Panc1 (cell line): ENCODE data around the gene STK24. TPM values are rescaled to one million over a fixed set of nuclear protein-coding genes. Genes with fewer than 3 reads are reported as not detected.

Experiments used
- ATAC-seq: fragments of 200-7000 bp; cut with Tn5 transposase; 2 replicates; pipeline ENCODE4 v1.9.1; 2020; ENCODE audit warnings: mild to moderate bottlenecking, moderate library complexity
- BruUV-seq: library from RNA; stranded (reverse); fragments of 400-500 nt; replicated peaks from 2 replicates; lab custom pipeline; 2021; lab: Mats Ljungman, UMichigan
- CTCF ChIA-PET: fragments of 300-600 bp; sonication (Branson Sonifier 250); formaldehyde crosslinking; loops from one replicate; lab custom pipeline; 2022; ENCODE audit warnings: antibody characterized with exemption; lab: Charles Lee
- POLR2A ChIA-PET: fragments of 300-600 bp; sonication (Branson Sonifier 250); formaldehyde crosslinking; loops from one replicate; lab custom pipeline; 2022; ENCODE audit warnings: antibody characterized with exemption; lab: Charles Lee
- DNase-seq: peaks from one replicate; pipeline ENCODE4 v3.0.0-alpha.2; 2010; ENCODE audit warnings: low read depth, low spot score
- H3K27ac ChIP-seq: 2 replicates; pipeline ENCODE4 v1.5.1; 2011; ENCODE audit warnings: mild to moderate bottlenecking, low read length, inconsistent platforms
- H3K27me3 ChIP-seq: fragments of 200-500 bp; sonication (Bioruptor generic); 2 replicates; pipeline ENCODE4 v1.6.0; 2014; ENCODE audit warnings: low read length, inconsistent platforms; ENCODE audit not compliant: control insufficient read depth, insufficient read depth
- H3K36me3 ChIP-seq: fragments of 200-500 bp; sonication (Bioruptor generic); 2 replicates; pipeline ENCODE4 v1.5.1; 2014; ENCODE audit warnings: inconsistent platforms, mild to moderate bottlenecking, low read length, moderate library complexity; ENCODE audit not compliant: control insufficient read depth, insufficient read depth
- H3K4me1 ChIP-seq: 2 replicates; pipeline ENCODE4 v1.5.1; 2011; ENCODE audit warnings: inconsistent platforms, mild to moderate bottlenecking, low read length, moderate library complexity; ENCODE audit not compliant: control insufficient read depth, insufficient read depth
- H3K4me3 ChIP-seq, 2 experiments: 2 replicates each; pipeline ENCODE4 v1.5.1; 2011 to 2012; ENCODE audit warnings: low read depth in 2 of 2, low read length in 2 of 2, mild to moderate bottlenecking in 2 of 2, inconsistent platforms in 1 of 2, moderate library complexity in 1 of 2
- H3K9me3 ChIP-seq: fragments of 200-500 bp; sonication (Bioruptor generic); 2 replicates; pipeline ENCODE4 v1.5.1; 2014; ENCODE audit warnings: low read depth, mild to moderate bottlenecking, inconsistent platforms, low read length, moderate library complexity; ENCODE audit not compliant: control insufficient read depth, insufficient read depth
- POLR2AphosphoS5 ChIP-seq: IDR thresholded peaks from 2 replicates; pipeline ENCODE4 v1.6.1; 2012; ENCODE audit warnings: mild to moderate bottlenecking, low read depth, low read length, moderate library complexity
- SIN3A ChIP-seq: IDR thresholded peaks from 2 replicates; pipeline ENCODE4 v1.6.1; 2012; ENCODE audit warnings: low read depth, mild to moderate bottlenecking, low read length, moderate library complexity, borderline replicate concordance; ENCODE audit not compliant: insufficient read depth
- TCF7L2 ChIP-seq: IDR thresholded peaks from 2 replicates; pipeline ENCODE4 v1.6.1; 2011; ENCODE audit warnings: mild to moderate bottlenecking, low read depth, low read length, inconsistent platforms
- in situ Hi-C: cut with HindIII; loops from 2 replicates; pipeline ENCODE4 v1.10.0; 2016; ENCODE audit warnings: low sequenced_read_pairs, low pct_unique_long_range_greater_than_20kb
- intact Hi-C: fragments of 100-400 bp; cut with micrococcal nuclease; formaldehyde crosslinking; loops from one replicate; pipeline ENCODE4 v1.10.0; 2022; ENCODE audit not compliant: unreplicated experiment
- total RNA-seq: library from RNA; stranded (reverse); gene quantifications from one replicate; pipeline ENCODE4 v1.2.1, GENCODE V29; 2021; ENCODE audit not compliant: unreplicated experiment
- TF ChIP-seq, protein P1 (sequence below): fragments of 450-650 bp; IDR thresholded peaks from 2 replicates; pipeline ENCODE4 v1.5.1; 2017; ENCODE audit warnings: mild to moderate bottlenecking
- TF ChIP-seq, protein P2 (sequence below), 2 experiments: IDR thresholded peaks; 2 replicates each; pipeline ENCODE4 v1.6.1; 2011 to 2012; ENCODE audit warnings: low read depth in 2 of 2, control low read depth in 1 of 2, low read length in 1 of 2, mild to moderate bottlenecking in 1 of 2, moderate library complexity in 1 of 2; ENCODE audit not compliant: insufficient read depth in 1 of 2

Gene STK24
- total RNA-seq, 1 experiment from 2014 or later, result 57.3 TPM

GRCh38 chr13:98492335-98493041 is 84.4 kb downstream of the STK24 start:
- Histone ChIP-seq H3K27ac (peak overlapping the region; percentile 39; the same call in 1 of the 2 replicates), H3K9me3 (no peaks in the 10 kb centered on the region), H3K36me3 (no peaks in the 10 kb centered on the region), H3K4me3 (no peak overlapping the region), H3K4me1 (no peaks in the 10 kb centered on the region), H3K27me3 (no peaks in the 10 kb centered on the region)
- ChIA-PET CTCF (no interaction called here), POLR2A (no interaction called here)
- ATAC-seq (no peak), DNase-seq (no peak)
- in situ Hi-C loops (no loop called here), intact Hi-C loops (no loop called here)
- no peak for TF ChIP-seq SIN3A
- TF ChIP-seq, protein P1, sequence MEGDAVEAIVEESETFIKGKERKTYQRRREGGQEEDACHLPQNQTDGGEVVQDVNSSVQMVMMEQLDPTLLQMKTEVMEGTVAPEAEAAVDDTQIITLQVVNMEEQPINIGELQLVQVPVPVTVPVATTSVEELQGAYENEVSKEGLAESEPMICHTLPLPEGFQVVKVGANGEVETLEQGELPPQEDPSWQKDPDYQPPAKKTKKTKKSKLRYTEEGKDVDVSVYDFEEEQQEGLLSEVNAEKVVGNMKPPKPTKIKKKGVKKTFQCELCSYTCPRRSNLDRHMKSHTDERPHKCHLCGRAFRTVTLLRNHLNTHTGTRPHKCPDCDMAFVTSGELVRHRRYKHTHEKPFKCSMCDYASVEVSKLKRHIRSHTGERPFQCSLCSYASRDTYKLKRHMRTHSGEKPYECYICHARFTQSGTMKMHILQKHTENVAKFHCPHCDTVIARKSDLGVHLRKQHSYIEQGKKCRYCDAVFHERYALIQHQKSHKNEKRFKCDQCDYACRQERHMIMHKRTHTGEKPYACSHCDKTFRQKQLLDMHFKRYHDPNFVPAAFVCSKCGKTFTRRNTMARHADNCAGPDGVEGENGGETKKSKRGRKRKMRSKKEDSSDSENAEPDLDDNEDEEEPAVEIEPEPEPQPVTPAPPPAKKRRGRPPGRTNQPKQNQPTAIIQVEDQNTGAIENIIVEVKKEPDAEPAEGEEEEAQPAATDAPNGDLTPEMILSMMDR, result no peak
- TF ChIP-seq TCF7L2, result no peak
- TF ChIP-seq POLR2AphosphoS5, result no peak
- TF ChIP-seq, protein P2, sequence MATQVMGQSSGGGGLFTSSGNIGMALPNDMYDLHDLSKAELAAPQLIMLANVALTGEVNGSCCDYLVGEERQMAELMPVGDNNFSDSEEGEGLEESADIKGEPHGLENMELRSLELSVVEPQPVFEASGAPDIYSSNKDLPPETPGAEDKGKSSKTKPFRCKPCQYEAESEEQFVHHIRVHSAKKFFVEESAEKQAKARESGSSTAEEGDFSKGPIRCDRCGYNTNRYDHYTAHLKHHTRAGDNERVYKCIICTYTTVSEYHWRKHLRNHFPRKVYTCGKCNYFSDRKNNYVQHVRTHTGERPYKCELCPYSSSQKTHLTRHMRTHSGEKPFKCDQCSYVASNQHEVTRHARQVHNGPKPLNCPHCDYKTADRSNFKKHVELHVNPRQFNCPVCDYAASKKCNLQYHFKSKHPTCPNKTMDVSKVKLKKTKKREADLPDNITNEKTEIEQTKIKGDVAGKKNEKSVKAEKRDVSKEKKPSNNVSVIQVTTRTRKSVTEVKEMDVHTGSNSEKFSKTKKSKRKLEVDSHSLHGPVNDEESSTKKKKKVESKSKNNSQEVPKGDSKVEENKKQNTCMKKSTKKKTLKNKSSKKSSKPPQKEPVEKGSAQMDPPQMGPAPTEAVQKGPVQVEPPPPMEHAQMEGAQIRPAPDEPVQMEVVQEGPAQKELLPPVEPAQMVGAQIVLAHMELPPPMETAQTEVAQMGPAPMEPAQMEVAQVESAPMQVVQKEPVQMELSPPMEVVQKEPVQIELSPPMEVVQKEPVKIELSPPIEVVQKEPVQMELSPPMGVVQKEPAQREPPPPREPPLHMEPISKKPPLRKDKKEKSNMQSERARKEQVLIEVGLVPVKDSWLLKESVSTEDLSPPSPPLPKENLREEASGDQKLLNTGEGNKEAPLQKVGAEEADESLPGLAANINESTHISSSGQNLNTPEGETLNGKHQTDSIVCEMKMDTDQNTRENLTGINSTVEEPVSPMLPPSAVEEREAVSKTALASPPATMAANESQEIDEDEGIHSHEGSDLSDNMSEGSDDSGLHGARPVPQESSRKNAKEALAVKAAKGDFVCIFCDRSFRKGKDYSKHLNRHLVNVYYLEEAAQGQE (IDR thresholded peaks at IDR 0.05; ENCODE audit: insufficient read depth in 1 of 2, low read depth in 2 of 2, low read length in 1 of 2), result no peak
- no TSS peak for BruUV-seq

DNA sequence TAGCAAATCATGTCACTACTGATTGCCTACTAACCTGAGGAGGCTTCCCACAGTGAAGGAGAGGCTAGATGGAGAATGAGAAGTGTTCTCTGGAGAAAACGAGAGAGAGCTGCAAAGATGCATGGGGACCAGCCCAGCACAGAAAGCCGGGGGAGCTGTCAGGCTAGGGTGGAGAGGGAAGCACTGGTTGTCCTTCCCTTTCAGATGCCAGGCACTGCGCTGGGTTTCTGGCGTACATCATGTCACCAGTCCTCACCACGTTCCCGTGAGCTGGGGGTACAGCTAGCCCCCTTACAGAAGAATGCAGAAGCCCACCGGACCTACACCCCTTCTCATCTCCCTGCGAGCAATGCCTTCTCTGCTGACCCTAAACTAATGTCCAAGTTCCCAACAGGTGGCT is 86.0 kb downstream of the STK24 start:
- in situ Hi-C loops (no loop called here), intact Hi-C loops (no loop called here)
- Histone ChIP-seq H3K36me3 (no peaks in the 10 kb centered on the region), H3K27ac (no peak overlapping the region), H3K9me3 (no peaks in the 10 kb centered on the region), H3K27me3 (no peaks in the 10 kb centered on the region), H3K4me1 (no peaks in the 10 kb centered on the region), H3K4me3 (no peak overlapping the region)
- CTCF ChIA-PET, result interaction anchor here (0.7 kb wide), 1 partner anchor 164 kb away, joined by 4 read pairs; no protein-coding TSS in a partner anchor
- ATAC-seq (no peak), DNase-seq (no peak)
- TF ChIP-seq, protein P1, result no peak
- no peak for TF ChIP-seq SIN3A
- TF ChIP-seq, protein P2 (IDR thresholded peaks at IDR 0.05; ENCODE audit: insufficient read depth in 1 of 2, low read depth in 2 of 2, low read length in 1 of 2), result no peak
- no peak for TF ChIP-seq POLR2AphosphoS5
- no peak for TF ChIP-seq TCF7L2
- no TSS peak for BruUV-seq
- POLR2A ChIA-PET, result interaction anchor here (0.7 kb wide), 1 partner anchor 55 kb away, joined by 6 read pairs; no protein-coding TSS in a partner anchor
